ENCODE measurements around the gene GPC3.
A peak's percentile ranks its signal among the peaks of the same experiment; 100 is the strongest.
"Not testable (repeated sequence)": the region's sequence is repeated elsewhere in the genome, so short reads cannot be mapped to it uniquely, and the experiment has no call there.

The GPC3 gene

DNA sequence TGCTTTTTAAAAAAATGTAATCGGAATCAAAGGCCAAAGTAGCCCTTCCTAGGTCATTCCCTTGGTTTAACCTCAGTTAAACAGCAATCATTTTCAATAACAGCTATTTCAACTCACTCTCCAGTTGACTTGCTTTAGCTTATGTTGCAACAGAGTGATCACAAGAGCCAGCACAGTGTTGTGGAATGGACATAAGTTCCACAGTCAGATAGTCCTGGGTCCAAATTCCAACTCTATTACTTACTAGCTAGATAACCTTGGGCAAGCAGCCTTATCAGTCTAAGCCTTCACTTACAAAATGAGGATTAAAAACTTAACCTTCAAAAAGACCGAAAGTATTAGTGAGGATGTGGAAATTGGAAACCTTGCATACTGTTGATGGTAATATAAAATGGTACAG, 9.2 kb upstream of the GPC3 start:
- peak; percentile 0 for DNase-seq

DNA sequence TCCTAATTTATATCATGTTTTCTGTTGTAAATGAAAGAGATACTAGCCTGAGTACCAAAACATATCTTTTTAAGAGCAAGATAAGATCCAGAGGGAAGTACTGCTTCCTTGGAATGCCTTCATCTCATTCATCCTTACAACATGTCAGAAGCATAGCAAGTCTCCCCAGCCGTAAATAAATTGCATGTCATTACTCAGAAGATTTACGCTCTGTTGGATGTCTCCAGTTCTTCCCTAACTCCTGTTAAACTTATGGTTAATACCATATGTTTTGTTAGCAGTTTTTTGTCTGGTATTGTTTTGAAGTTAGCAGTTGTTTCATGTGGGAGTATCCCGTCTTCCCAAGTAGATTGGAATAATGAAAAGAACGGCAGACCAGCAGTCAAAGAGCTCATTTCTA, 7.5 kb upstream of the GPC3 start:
- DNase-seq: peak; percentile 9

DNA sequence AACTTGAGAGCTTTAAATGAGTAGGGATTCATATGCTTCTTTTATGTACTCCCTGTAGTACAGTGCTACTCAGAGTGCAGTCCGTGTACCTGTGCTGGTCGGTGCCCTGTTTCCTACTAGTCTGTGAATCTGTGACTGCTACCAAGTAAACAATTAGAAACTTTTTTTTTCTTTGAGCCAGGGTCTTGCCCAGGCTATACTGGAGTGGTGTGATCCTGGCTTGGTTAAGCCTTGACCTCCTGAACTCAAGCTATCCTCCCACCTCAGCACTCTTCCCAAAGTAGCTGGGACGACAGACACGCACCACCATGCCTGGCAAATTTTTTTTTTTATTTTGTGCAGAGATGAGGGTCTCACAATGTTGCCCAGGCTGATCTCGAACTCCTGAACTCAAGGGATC, 6.4 kb upstream of the GPC3 start:
- no peak for DNase-seq

DNA sequence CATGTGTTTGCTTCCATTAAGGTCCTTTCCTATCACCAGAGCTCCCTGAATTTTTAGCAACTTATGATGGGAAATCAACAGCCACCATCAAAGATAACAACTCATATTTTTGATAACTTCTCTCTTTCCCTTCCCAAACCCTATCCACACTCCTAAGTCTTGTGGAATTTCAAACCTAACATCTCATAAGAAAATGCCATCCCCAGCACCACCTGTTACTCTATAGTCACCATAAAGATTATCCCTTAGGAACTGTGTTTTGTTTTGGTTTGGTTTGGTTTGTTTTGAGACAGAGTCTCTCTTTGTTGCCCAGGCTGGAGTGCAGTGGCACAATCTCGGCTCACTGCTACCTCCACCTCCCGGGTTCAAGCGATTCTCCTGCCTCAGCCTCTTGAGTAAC, 5.7 kb upstream of the GPC3 start:
- DNase-seq: not testable (repeated sequence)

GRCh38 chrX:133989993-133990392, 4.6 kb upstream of the GPC3 start:
- no peak for DNase-seq

DNA sequence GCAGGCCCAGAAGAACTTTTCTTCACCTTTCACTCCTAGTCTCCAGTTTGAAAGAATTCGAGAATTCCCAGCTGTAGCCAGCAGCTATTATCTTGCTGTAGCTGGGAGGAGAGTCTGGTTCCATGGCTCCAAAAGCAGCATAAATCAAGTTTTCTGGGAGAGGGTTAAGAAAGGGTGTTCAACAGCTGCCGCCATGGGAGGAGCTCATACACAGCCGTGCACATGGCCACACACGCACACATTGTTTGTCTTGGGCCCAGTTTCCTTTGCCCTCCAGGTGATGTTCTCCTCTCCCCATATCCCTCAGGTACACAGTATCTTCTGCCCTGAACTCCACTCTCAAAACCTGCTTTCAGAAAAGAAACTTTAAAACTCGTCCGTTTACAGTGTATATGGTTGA, 4.1 kb upstream of the GPC3 start:
- DNase-seq: no peak

GRCh38 chrX:133988010-133988409, 2.6 kb upstream of the GPC3 start:
- DNase-seq: no peak

DNA sequence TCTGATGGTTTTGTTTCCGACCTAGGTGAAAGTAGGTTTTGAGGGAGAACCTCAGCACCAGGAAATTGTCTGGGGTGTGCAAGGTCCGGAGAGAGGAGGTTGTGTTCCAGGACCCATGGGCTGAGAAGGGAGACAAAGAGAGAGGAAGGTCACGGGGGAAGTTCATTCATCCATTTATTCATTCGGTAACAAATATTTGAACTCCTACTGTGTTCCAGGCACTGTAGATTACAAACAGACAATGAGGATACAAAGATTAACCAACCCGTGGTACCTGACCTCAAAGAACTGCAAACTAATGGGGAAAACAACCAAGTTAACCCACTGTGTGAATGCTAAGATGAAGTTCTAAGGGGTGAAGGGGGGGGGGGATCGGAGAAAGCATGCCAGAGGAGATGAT, 1.8 kb upstream of the GPC3 start:
- DNase-seq: no peak

DNA sequence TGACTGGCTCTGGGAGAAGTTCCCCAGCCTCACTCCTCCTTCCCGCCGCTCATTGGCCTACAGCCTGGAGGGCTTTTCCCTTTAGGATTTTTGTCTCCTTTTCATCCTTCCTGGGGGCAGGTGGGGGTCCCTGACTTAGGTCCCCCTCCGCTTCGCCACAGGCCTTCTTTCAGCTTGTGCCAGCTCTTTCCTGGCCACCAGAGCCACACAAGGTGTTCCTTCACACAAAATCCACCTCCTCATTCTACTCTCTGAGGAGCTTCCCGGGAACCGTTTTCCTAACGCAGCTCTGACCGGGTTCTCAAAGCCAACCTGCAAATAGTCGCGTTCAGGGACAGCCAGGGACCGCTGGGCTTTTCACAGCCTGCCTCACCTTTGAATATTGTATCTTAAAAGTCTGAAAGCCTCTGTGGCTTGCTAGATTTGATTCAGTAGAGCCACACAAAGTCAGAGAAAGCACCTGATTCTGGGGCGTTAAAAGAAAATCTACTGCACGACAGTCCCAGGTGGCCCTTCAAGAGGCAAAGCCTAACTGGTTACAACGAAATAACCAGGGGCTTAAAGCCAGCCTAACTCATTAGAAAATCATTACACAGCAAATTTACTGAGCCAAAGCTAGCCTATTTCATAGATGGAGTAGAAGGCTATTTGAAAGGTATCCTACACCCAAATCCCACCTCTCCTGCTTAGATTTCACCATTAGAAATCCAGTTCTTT, 731 bp upstream of the GPC3 start:
- no peak for DNase-seq

- DNase-seq: no peak
Observed at GRCh38 chrX:133984857-133985163, 584 bp downstream of the GPC3 start.

DNA sequence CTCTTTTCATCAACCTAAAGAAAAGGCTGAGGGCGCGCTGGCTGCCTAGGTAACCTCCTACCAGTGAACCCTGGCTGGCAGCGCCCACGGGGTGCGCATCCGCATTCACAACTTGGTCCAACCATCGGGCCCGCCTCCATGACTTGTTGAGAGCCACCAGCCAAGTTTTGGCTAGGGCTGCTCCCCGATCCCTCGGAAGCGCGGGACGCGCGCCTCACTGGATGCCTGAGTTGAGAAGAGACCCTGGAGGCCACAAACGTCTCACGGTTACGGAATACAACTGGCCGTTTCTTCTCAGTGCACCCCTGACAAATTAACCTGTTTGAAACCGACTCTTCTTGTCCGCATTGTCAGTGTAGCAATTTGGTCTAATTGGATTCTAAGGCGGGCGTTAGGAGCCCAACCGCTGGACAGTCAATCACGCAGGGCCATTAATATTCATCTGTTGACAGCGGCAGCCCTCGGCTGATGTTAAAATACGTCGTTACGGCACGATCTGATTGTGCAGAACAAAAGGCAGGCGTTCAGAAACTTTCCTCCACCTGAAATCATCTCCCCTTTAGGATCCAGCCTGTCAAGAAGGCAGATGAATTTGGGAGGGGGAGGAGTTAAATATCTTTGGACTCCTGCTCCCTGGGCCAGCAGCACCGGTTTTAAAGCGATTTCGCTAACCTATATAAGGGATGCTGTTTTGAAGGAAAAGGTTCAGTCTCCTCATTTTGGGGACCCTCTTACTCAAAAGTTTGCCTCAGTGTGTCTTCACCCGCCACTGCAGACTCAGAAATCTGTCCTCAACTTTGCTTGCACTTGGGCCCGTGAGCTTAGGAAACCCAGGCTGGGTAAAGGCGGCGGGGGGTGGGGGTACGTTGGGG, 1.2 kb downstream of the GPC3 start:
- DNase-seq: no peak

DNA sequence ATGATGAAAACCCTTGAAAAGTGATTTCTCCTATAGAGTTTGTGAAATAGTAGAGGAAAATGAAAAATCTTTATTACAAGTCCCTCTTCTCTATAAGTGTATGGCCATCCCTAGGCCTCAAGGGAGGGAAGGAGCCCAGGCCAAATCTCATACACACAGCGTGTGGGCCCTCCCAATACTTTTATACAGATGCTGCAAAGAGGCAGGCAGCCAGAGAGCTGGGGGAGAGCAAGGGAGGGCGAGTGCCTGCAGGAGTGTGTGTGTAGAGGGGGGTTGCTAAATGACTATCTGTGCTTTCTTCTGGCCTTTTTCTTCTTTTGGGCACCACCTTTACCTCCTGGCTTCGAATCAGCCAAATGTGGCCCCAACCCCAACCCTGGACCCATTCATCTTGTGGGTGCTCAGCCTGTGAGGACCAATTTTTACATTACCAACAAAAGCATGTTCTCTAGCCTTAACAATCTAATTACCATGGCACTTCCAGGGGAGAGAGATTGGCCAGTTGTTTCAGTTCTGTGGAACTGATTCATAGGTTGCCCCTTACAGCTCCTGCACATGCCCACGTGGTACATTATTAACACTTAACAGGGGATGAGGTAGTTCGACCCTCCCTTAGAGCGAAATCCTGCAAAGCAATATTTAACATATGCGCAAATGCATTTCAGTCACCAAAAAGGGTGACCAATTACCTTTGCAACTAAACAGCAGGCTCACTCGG, 2.0 kb downstream of the GPC3 start:
- DNase-seq: no peak

- DNase-seq: no peak
Observed at GRCh38 chrX:133981924-133982323, 3.5 kb downstream of the GPC3 start.

- no peak for DNase-seq
Observed at GRCh38 chrX:133980832-133981588, 4.4 kb downstream of the GPC3 start.

- no peak for DNase-seq
Observed at GRCh38 chrX:133980406-133980805, 5.0 kb downstream of the GPC3 start.

DNA sequence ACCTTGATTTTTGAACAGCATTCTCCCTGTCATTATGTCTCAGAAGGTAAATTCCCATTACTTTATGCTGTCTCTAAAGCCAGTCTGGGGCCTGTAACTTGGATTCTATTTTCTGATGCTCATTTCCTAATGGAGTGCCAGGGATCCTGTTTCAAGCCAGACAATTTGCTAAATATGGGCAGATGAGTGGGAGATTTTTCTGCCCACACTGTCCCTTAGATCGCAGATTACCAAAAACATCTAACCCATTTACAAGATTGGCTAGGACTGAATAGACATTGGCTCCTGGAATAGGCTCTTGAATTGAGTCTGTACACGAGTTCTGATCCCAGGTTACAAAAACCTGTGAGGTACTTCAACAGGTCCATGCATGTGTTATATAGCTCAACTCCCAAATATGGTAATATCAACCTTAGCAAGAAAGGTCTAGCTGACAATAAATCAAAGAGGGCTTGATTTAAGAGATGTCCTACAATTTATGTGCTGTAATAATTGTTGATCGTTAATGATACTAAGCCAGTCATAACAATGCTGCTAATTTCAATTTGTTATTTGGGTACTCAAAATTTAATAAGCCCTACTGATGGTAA, 5.7 kb downstream of the GPC3 start:
- DNase-seq: no peak

DNA sequence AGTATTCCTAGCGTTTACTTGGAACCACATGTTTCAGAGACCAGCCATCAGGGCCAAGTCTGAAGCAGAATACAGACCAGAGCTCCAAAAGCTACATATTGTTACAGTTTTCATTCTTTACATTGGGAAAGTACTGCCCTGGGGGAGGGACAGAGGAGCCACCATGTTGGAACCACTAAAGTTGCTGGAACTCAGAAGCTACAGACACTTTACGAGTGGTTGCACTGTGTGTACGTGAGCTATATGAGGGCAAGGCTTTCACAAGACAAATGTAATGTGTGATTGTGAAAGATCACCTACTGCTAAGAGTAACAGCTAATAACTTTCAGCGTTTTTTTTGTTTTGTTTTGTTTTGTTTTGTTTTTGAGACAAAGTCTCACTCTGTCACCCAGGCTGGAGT, 11.7 kb downstream of the GPC3 start:
- no peak for DNase-seq

GRCh38 chrX:133972916-133973315, 12.5 kb downstream of the GPC3 start:
- no peak for DNase-seq

DNA sequence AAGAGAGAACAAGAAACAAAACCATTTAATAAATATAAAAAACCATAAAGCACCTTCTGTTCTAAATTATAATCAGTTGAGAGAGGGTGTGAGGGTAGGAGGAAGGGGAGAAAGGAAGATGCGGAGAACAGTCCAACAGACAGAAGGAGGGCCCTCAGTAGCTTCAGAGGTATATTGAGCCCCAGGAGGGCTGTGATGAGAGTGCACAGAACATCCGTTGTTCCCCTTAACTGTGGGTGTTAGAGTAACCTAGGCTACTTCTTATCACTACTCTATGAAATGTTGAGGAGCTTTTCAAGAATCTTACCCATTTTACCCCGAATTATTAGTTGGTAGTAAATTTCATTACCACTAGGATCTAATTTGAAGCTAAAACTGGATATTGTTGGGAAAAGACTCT, 13.8 kb downstream of the GPC3 start:
- DNase-seq: no peak

DNA sequence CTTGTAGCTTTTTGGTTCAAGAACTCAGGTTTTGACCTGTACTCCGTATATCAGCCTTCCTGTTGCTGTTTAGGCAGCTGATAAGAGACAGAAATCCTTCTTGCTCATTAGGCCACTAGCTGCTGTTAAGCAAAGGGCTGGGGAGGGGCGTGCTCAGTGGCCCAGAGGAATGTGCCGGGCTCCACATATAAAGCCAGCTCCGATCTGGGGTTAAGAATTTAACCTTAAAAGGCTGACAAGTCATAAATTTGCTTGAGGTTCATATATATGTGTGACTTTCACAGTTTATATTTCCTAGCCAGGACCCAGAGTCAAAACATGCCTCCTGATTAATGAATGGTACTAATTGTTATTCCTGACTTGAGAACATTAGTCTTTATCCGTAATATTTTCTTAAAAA, 15.3 kb downstream of the GPC3 start:
- DNase-seq: peak; percentile 13

- DNase-seq: no peak
Observed at GRCh38 chrX:133969191-133969590, 16.2 kb downstream of the GPC3 start.

DNA sequence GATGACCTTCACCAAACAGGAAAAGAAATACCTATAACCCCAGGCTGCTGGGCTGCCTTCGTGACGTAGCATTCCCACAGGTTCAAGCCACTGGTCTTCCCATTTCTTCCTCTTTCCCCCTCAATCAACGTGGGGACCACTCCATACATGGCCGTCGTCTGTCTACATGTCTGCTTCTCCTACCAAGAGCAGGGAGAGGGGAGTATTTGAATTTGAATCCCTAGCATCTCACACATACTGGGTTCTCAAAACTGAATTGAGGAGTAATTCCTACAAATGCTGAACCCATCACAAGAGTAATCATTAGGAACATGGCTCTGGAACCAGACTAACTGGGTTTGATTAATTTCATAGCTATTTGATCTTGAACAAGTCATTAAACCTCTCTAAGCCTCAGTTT, 17.3 kb downstream of the GPC3 start:
- no peak for DNase-seq

GRCh38 chrX:133966199-133966598, 19.2 kb downstream of the GPC3 start:
- no peak for DNase-seq

Data from kidney glomerular epithelial cell (primary cell).